Measurements from ENCODE around the gene PKHD1.

PKHD1 gene

DNA sequence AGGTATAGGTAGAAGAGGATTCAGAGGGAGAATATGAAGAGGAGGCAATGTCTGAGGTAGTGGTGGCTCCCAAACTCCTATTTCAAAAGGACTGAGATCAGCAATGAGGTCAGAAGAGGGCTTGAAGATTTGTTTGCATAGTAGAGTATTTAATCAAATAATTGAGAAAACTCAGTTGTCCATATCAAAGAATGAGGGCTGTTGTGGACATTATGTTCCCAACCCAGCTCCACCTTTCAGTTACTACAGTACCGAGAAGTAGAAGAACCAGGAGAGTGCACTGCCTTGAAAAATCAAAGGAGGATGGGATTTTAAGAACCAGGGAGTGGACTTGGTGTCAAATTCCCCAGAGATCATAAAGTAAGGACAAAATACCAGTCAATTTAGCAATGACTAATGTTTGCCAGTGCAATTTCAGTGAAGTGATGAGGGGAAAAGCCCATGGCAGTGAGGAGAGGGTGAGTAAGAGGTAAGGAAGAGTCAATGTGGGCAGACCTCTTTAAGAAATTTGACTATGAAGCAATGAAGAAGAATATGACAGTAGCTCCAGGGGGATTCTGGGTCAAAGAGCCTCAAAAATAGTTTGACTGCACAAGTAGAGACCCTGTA lies 382.4 kb downstream of the PKHD1 start:
- H3K4me3 ChIP-seq (ENCODE audit: control insufficient read depth, low read depth, low read length): no peak overlapping the region
- TF ChIP-seq CTCF (IDR thresholded peaks at IDR 0.05; ENCODE audit: control insufficient read depth, insufficient read depth, low read depth, low read length, missing control alignments): no peak
- no peak for DNase-seq (ENCODE audit: low read depth)

- H3K4me3 ChIP-seq (ENCODE audit: control insufficient read depth, low read depth, low read length): no peak overlapping the region
- no peak for DNase-seq (ENCODE audit: low read depth)
- no peak for TF ChIP-seq CTCF (IDR thresholded peaks at IDR 0.05; ENCODE audit: control insufficient read depth, insufficient read depth, low read depth, low read length, missing control alignments)
Observed at GRCh38 chr6:51702851-51703250, 384.6 kb downstream of the PKHD1 start.

DNA sequence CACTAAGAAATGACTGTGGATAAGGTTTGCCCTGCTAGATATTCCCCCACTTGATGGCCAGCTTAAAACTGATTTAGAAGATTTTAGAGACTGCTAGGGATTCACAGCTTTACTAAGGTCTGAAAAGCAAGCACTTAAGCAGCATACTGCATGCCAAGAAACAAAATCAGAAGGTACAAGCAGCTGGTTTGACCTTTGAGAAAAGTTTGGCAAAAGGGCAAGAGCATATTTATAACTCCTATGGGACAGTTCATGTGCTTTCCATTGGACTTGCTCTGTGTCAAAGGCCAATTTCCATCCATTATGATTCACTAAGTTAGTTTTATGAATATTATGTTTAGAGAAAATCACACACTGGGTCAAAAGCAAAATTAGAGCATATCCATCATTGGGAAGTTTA lies 402.8 kb downstream of the PKHD1 start:
- H3K4me3 ChIP-seq (ENCODE audit: control insufficient read depth, low read depth, low read length): no peak overlapping the region
- no peak for DNase-seq (ENCODE audit: low read depth)
- no peak for TF ChIP-seq CTCF (IDR thresholded peaks at IDR 0.05; ENCODE audit: control insufficient read depth, insufficient read depth, low read depth, low read length, missing control alignments)

GRCh38 chr6:51684038-51684437 lies 403.4 kb downstream of the PKHD1 start:
- no peak for TF ChIP-seq CTCF (IDR thresholded peaks at IDR 0.05; ENCODE audit: control insufficient read depth, insufficient read depth, low read depth, low read length, missing control alignments)
- no peak for DNase-seq (ENCODE audit: low read depth)
- no peak overlapping the region for H3K4me3 ChIP-seq (ENCODE audit: control insufficient read depth, low read depth, low read length)

GRCh38 chr6:51678905-51679620 lies 408.4 kb downstream of the PKHD1 start:
- no peak for TF ChIP-seq CTCF (IDR thresholded peaks at IDR 0.05; ENCODE audit: control insufficient read depth, insufficient read depth, low read depth, low read length, missing control alignments)
- H3K4me3 ChIP-seq (ENCODE audit: control insufficient read depth, low read depth, low read length): no peak overlapping the region
- no peak for DNase-seq (ENCODE audit: low read depth)

DNA sequence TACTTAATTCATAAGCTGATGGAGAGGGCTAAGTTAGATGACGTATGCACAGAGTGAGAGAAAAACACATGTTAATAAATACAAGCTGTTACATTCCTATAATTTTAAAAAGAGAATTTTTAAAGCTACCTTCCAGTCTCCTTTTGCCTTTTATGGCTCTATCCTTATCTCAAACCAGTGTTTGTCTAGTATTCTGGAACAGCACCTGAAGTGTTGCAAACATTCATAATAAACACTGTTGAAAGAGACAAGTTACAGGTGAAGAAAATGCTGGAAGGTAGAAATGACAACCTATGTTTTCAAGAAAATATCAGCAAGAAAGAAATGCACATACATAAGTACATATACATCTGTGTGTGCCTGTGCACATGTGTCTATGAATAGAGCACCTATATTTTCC lies 409.1 kb downstream of the PKHD1 start:
- TF ChIP-seq CTCF (IDR thresholded peaks at IDR 0.05; ENCODE audit: control insufficient read depth, insufficient read depth, low read depth, low read length, missing control alignments): no peak
- DNase-seq (ENCODE audit: low read depth): no peak
- H3K4me3 ChIP-seq (ENCODE audit: control insufficient read depth, low read depth, low read length): no peak overlapping the region
